AG04449 (cell line): ENCODE data around the gene FOXF1.

Experiments used
- CTCF ChIA-PET: fragments of 350-600 bp; formaldehyde crosslinking; extraction: SDS; loops from one replicate; lab custom pipeline; 2021; ENCODE audit warnings: antibody characterized with exemption; lab: Yijun Ruan, JAX
- POLR2A ChIA-PET: fragments of 400-600, 350-600 bp; formaldehyde crosslinking; extraction: SDS; loops from one replicate; lab custom pipeline; 2020; ENCODE audit warnings: antibody characterized with exemption, inconsistent platforms; lab: Yijun Ruan, JAX
- DNase-seq: peaks from one replicate; pipeline ENCODE4 v3.0.0-alpha.2; 2010; ENCODE audit warnings: low read depth, low spot score
- H3K4me3 ChIP-seq: 2 replicates; pipeline ENCODE4 v1.5.1; 2011; ENCODE audit warnings: low read depth, mild to moderate bottlenecking, control low read depth, low read length
- CTCF ChIP-seq: IDR thresholded peaks from one replicate; pipeline ENCODE4 v1.5.1; 2011; ENCODE audit warnings: mild to moderate bottlenecking, moderate library complexity, low read length, control low read depth, inconsistent platforms; ENCODE audit not compliant: insufficient read depth; ENCODE audit errors: missing control alignments

FOXF1 gene

GRCh38 chr16:86557587-86557986 is 47.3 kb downstream of the FOXF1 start:
- POLR2A ChIA-PET = no interaction called here
- no peak overlapping the region for H3K4me3 ChIP-seq
- no peak for TF ChIP-seq CTCF
- no peak for DNase-seq
- CTCF ChIA-PET = interaction anchor here (1.7 kb wide), 1 partner anchor 505 kb away, joined by 10 read pairs; no protein-coding TSS in a partner anchor

- no peak overlapping the region for H3K4me3 ChIP-seq
- no peak for DNase-seq
- POLR2A ChIA-PET = no interaction called here
- CTCF ChIA-PET = interaction anchor here (0.7 to 1.7 kb wide), 7 partner anchors 497 to 1078 kb away, joined by 3 to 10 read pairs (median 4); no protein-coding TSS in a partner anchor
- no peak for TF ChIP-seq CTCF
Observed at GRCh38 chr16:86558355-86559193, 48.2 kb downstream of the FOXF1 start.

GRCh38 chr16:86559802-86560305 is 49.5 kb downstream of the FOXF1 start:
- no peak overlapping the region for H3K4me3 ChIP-seq
- CTCF ChIA-PET = interaction anchor here (0.6 to 1.6 kb wide), 2 partner anchors 503 to 718 kb away, joined by 3 to 9 read pairs; no protein-coding TSS in a partner anchor
- TF ChIP-seq CTCF = no peak
- DNase-seq = no peak
- POLR2A ChIA-PET = no interaction called here

- H3K4me3 ChIP-seq = no peak overlapping the region
- no peak for DNase-seq
- CTCF ChIA-PET = interaction anchor here (1.0 to 16.0 kb wide), 12 partner anchors 273 to 762 kb away, joined by 3 to 309 read pairs (median 5); no protein-coding TSS in a partner anchor
- POLR2A ChIA-PET = no interaction called here
- TF ChIP-seq CTCF = no peak
Observed at GRCh38 chr16:86562356-86562755, 52.0 kb downstream of the FOXF1 start.

GRCh38 chr16:86563469-86564345 is 53.4 kb downstream of the FOXF1 start:
- peak; percentile 86 for TF ChIP-seq CTCF
- no peak for DNase-seq
- CTCF ChIA-PET = interaction anchor here (0.6 to 16.0 kb wide), 100 partner anchors 9 to 830 kb away, joined by 3 to 309 read pairs (median 4); partner anchors contain the start of gene FOXL1
- H3K4me3 ChIP-seq = peak overlapping the region; percentile 57
- POLR2A ChIA-PET = interaction anchor here (1.0 to 1.4 kb wide), 2 partner anchors 9 to 12 kb away, joined by 4 to 5 read pairs; no protein-coding TSS in a partner anchor
